ENCODE measurements around the gene DBNDD2. TPM values are rescaled to one million over a fixed set of nuclear protein-coding genes. Genes with fewer than 3 reads are reported as not detected.

The DBNDD2 gene
- total and polyA plus RNA-seq, 4 donors: 11.7 to 75.4 (median 57.8) TPM

GRCh38 chr20:45400346-45401031 lies 7.6 kb upstream of the DBNDD2 start:
- ATAC-seq (ENCODE audit: insufficient read depth, low FRiP score): no peak
- no peak overlapping the region for H3K9ac ChIP-seq (ENCODE audit: insufficient read depth in 1 of 2, low read length in 2 of 2)
- H3K36me3 ChIP-seq (ENCODE audit: control insufficient read depth in 4 of 4, insufficient read depth in 4 of 4, low read length in 4 of 4): no peaks in the 10 kb centered on the region
- WGBS, 2 donors: 97 to 99% methylated on average over 6 of the region's 6 CpGs
- no peak for DNase-seq
- H3K4me1 ChIP-seq (ENCODE audit: control insufficient read depth in 5 of 5, insufficient read depth in 5 of 5, low read length in 5 of 5): peaks cover 0 to 2% (median 0%) of the 10 kb centered on the region in 5 donors
- no peak overlapping the region for H3K27ac ChIP-seq (ENCODE audit: low read depth in 1 of 2, low read length in 1 of 2)
- no peak for TF ChIP-seq CTCF (IDR thresholded peaks at IDR 0.05; ENCODE audit: control extremely low read depth, extremely low read depth)
- H3K9me3 ChIP-seq (ENCODE audit: control insufficient read depth in 4 of 4, insufficient read depth in 3 of 4, low read length in 3 of 4): peaks cover 0 to 5% (median 1%) of the 10 kb centered on the region in 4 donors
- no peak overlapping the region for H3K4me3 ChIP-seq
- H3K27me3 ChIP-seq (ENCODE audit: control insufficient read depth in 3 of 3, insufficient read depth in 3 of 3, low read length in 2 of 3): peaks cover 0 to 12% (median 10%) of the 10 kb centered on the region in 3 donors

- Histone ChIP-seq H3K4me3 (no peak overlapping the region), H3K4me1 (ENCODE audit: control insufficient read depth in 5 of 5, insufficient read depth in 5 of 5, low read length in 5 of 5) (peaks cover 0 to 19% (median 3%) of the 10 kb centered on the region in 5 donors), H3K9ac (ENCODE audit: insufficient read depth in 1 of 2, low read length in 2 of 2) (no peak overlapping the region), H3K9me3 (ENCODE audit: control insufficient read depth in 4 of 4, insufficient read depth in 3 of 4, low read length in 3 of 4) (peaks cover 0 to 5% (median 1%) of the 10 kb centered on the region in 4 donors), H3K27ac (ENCODE audit: low read depth in 1 of 2, low read length in 1 of 2) (no peak overlapping the region), H3K36me3 (ENCODE audit: control insufficient read depth in 4 of 4, insufficient read depth in 4 of 4, low read length in 4 of 4) (no peaks in the 10 kb centered on the region), H3K27me3 (ENCODE audit: control insufficient read depth in 3 of 3, insufficient read depth in 3 of 3, low read length in 2 of 3) (peaks cover 0 to 26% (median 21%) of the 10 kb centered on the region in 3 donors)
- ATAC-seq (ENCODE audit: insufficient read depth, low FRiP score): no peak
- no peak for TF ChIP-seq CTCF (IDR thresholded peaks at IDR 0.05; ENCODE audit: control extremely low read depth, extremely low read depth)
- DNase-seq: no peak
- WGBS, 2 donors: 100% methylated on average over 1 of the region's 1 CpG
These were observed 5.1 kb upstream of the DBNDD2 start for GRCh38 chr20:45402946-45403345.

GRCh38 chr20:45404438-45404837 lies 3.7 kb upstream of the DBNDD2 start:
- Histone ChIP-seq H3K9ac (ENCODE audit: insufficient read depth in 1 of 2, low read length in 2 of 2) (no peak overlapping the region), H3K9me3 (ENCODE audit: control insufficient read depth in 4 of 4, insufficient read depth in 3 of 4, low read length in 3 of 4) (peaks cover 0 to 5% (median 1%) of the 10 kb centered on the region in 4 donors), H3K4me1 (ENCODE audit: control insufficient read depth in 5 of 5, insufficient read depth in 5 of 5, low read length in 5 of 5) (peaks cover 0 to 19% (median 4%) of the 10 kb centered on the region in 5 donors), H3K27ac (ENCODE audit: low read depth in 1 of 2, low read length in 1 of 2) (no peak overlapping the region), H3K4me3 (no peak overlapping the region), H3K27me3 (ENCODE audit: control insufficient read depth in 3 of 3, insufficient read depth in 3 of 3, low read length in 2 of 3) (peaks cover 0 to 30% (median 21%) of the 10 kb centered on the region in 3 donors), H3K36me3 (ENCODE audit: control insufficient read depth in 4 of 4, insufficient read depth in 4 of 4, low read length in 4 of 4) (no peaks in the 10 kb centered on the region)
- no peak for TF ChIP-seq CTCF (IDR thresholded peaks at IDR 0.05; ENCODE audit: control extremely low read depth, extremely low read depth)
- 81 to 83% methylated on average over 1 of the region's 1 CpG for WGBS, 2 donors
- ATAC-seq (ENCODE audit: insufficient read depth, low FRiP score): no peak
- DNase-seq: no peak
